ENCODE results near the gene PDPK1. TPM values are rescaled to one million over a fixed set of nuclear protein-coding genes. Genes with fewer than 3 reads are reported as not detected.

The PDPK1 gene
- total and polyA plus RNA-seq, 2 experiments from 2014 or later: 27.1 to 29.8 TPM

DNA sequence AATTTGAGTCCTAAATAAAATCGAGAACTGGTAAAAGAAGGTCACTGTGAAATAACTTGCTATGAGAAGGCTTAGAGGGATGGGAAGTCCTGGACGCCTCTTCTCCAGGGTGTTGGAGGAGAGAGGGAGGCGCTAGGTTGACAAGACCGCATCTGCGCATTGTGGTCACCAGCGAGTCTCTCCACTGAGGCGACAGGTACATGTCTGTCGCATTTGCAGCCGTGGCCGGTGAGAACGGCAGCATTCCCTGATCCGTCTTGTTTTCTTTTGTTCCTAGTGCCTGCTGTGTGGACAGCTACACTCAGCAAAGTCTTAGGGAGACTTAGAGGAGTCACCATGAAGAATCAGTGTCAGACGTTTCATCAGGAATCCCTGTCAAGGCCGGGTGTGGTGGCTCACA is 32.1 kb upstream of the PDPK1 start:
- WGBS (ENCODE audit: low lambda C conversion rate, missing lambda C conversion rate): 93% methylated on average over 14 of the region's 14 CpGs
- Histone ChIP-seq H3K36me3 (replicated peaks; ENCODE audit: insufficient read depth, low read depth) (no peaks in the 10 kb centered on the region), H4K20me1 (ENCODE audit: insufficient read depth, poor library complexity, severe bottlenecking) (no peaks in the 10 kb centered on the region), H3K27me3 (no peaks in the 10 kb centered on the region), H3K79me2 (no peaks in the 10 kb centered on the region), H3K4me2 (no peak overlapping the region), H3K27ac (no peak overlapping the region), H2AFZ (no peak overlapping the region), H3K4me1 (ENCODE audit: insufficient read depth) (peaks cover 13% of the 10 kb centered on the region), H3K9me3 (ENCODE audit: low read depth) (no peaks in the 10 kb centered on the region), H3K4me3 (no peak overlapping the region), H3K9me2 (replicated peaks; ENCODE audit: insufficient read depth) (no peaks in the 10 kb centered on the region)
- no peak for TF ChIP-seq CTCF (IDR thresholded peaks at IDR 0.05; ENCODE audit: poor library complexity)
- no peak for TF ChIP-seq EZH2phosphoT487 (IDR thresholded peaks at IDR 0.05; ENCODE audit: low read depth, severe bottlenecking, unreplicated experiment)
- no peak for TF ChIP-seq EZH2 (IDR thresholded peaks at IDR 0.05; ENCODE audit: borderline replicate concordance)
- DNase-seq (ENCODE audit: low spot score): no peak

DNA sequence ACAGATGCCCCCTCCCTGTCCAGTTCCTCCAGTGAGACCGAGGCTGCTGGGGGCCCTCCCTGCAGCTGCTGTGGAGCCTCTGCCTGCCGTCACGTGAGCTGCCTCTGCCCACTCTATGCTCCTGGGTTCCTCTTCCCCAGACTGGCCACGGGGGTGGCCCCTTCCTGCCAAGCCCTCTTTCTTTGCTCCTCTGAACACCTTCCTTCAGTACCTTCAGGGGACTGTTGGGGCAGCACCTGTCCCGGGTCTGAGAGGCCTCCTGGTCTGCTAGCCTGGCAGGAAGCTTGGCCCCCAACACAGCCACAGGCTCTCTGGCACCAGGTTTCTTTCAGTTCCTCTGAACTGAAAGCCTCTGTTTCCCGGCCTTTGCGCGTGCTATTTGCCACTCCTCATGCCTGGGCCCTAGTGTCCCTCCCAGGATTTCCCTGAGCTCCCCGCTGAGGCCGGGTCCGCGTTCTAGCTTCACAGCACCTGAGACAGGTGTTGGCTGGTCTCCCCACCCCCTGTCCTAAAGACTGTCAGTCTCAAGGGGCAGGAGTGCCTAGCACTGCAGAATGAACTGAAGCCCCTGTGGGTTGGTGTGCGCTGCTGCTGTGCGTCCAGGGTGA is 30.7 kb upstream of the PDPK1 start:
- Histone ChIP-seq H3K4me1 (ENCODE audit: insufficient read depth) (peaks cover 8% of the 10 kb centered on the region), H3K36me3 (replicated peaks; ENCODE audit: insufficient read depth, low read depth) (no peaks in the 10 kb centered on the region), H3K4me3 (no peak overlapping the region), H3K4me2 (no peak overlapping the region), H4K20me1 (ENCODE audit: insufficient read depth, poor library complexity, severe bottlenecking) (no peaks in the 10 kb centered on the region), H3K27ac (no peak overlapping the region), H3K9me3 (ENCODE audit: low read depth) (no peaks in the 10 kb centered on the region), H2AFZ (no peak overlapping the region), H3K79me2 (no peaks in the 10 kb centered on the region), H3K27me3 (no peaks in the 10 kb centered on the region), H3K9me2 (replicated peaks; ENCODE audit: insufficient read depth) (no peaks in the 10 kb centered on the region)
- no peak for DNase-seq (ENCODE audit: low spot score)
- 88% methylated on average over 14 of the region's 14 CpGs for WGBS (ENCODE audit: low lambda C conversion rate, missing lambda C conversion rate)
- no peak for TF ChIP-seq EZH2phosphoT487 (IDR thresholded peaks at IDR 0.05; ENCODE audit: low read depth, severe bottlenecking, unreplicated experiment)
- TF ChIP-seq CTCF (IDR thresholded peaks at IDR 0.05; ENCODE audit: poor library complexity): no peak
- TF ChIP-seq EZH2 (IDR thresholded peaks at IDR 0.05; ENCODE audit: borderline replicate concordance): no peak

- DNase-seq (ENCODE audit: low spot score): no peak
- Histone ChIP-seq H2AFZ (no peak overlapping the region), H3K27ac (no peak overlapping the region), H3K36me3 (replicated peaks; ENCODE audit: insufficient read depth, low read depth) (no peaks in the 10 kb centered on the region), H3K4me2 (no peak overlapping the region), H3K27me3 (no peaks in the 10 kb centered on the region), H3K4me3 (no peak overlapping the region), H3K4me1 (ENCODE audit: insufficient read depth) (peaks cover 5% of the 10 kb centered on the region), H3K79me2 (no peaks in the 10 kb centered on the region), H4K20me1 (ENCODE audit: insufficient read depth, poor library complexity, severe bottlenecking) (no peaks in the 10 kb centered on the region), H3K9me3 (ENCODE audit: low read depth) (no peaks in the 10 kb centered on the region), H3K9me2 (replicated peaks; ENCODE audit: insufficient read depth) (no peaks in the 10 kb centered on the region)
- WGBS (ENCODE audit: low lambda C conversion rate, missing lambda C conversion rate): 97% methylated on average over 11 of the region's 11 CpGs
- no peak for TF ChIP-seq EZH2 (IDR thresholded peaks at IDR 0.05; ENCODE audit: borderline replicate concordance)
- no peak for TF ChIP-seq EZH2phosphoT487 (IDR thresholded peaks at IDR 0.05; ENCODE audit: low read depth, severe bottlenecking, unreplicated experiment)
- TF ChIP-seq CTCF (IDR thresholded peaks at IDR 0.05; ENCODE audit: poor library complexity): no peak
Measured at GRCh38 chr16:2507665-2508064, 30.2 kb upstream of the PDPK1 start.
